Osteoblast (primary cell): ENCODE results near the gene EFCAB8. TPM values are rescaled to one million over a fixed set of nuclear protein-coding genes. Genes with fewer than 3 reads are reported as not detected.
A peak's percentile ranks its signal among the peaks of the same experiment; 100 is the strongest.

Experiments used
- DNase-seq: peaks from one replicate; pipeline ENCODE4 v3.0.0; 2011; ENCODE audit warnings: low spot score, mixed read lengths; ENCODE audit not compliant: insufficient read length; ENCODE audit errors: missing footprints
- H2AFZ ChIP-seq: 2 replicates; pipeline ENCODE4 v1.6.0; 2011; ENCODE audit warnings: mild to moderate bottlenecking, low read length
- H3K27ac ChIP-seq: 2 replicates; pipeline ENCODE4 v1.5.1; 2011; ENCODE audit warnings: mild to moderate bottlenecking, low read depth, low read length, moderate library complexity
- H3K27me3 ChIP-seq: 2 replicates; pipeline ENCODE4 v1.6.0; 2012; ENCODE audit warnings: mild to moderate bottlenecking, control low read depth, inconsistent platforms, low read length, moderate library complexity; ENCODE audit not compliant: insufficient read depth
- H3K36me3 ChIP-seq: 2 replicates; pipeline ENCODE4 v1.5.1; 2011; ENCODE audit warnings: mild to moderate bottlenecking, low read length, control low read depth, moderate library complexity; ENCODE audit not compliant: insufficient read depth
- H3K4me1 ChIP-seq: 2 replicates; pipeline ENCODE4 v1.5.1; 2011; ENCODE audit warnings: mild to moderate bottlenecking, low read length, control low read depth, moderate library complexity; ENCODE audit not compliant: insufficient read depth
- H3K4me2 ChIP-seq: 2 replicates; pipeline ENCODE4 v1.6.0; 2011; ENCODE audit warnings: mild to moderate bottlenecking, low read length; ENCODE audit not compliant: insufficient read depth
- H3K4me3 ChIP-seq: fragments of 200-600 bp; sonication (generic); 3 replicates; pipeline ENCODE4 v1.5.1; 2012; ENCODE audit warnings: mild to moderate bottlenecking, low read length, inconsistent platforms; ENCODE audit not compliant: insufficient read depth
- H3K79me2 ChIP-seq: 2 replicates; pipeline ENCODE4 v1.6.0; 2012; ENCODE audit warnings: mild to moderate bottlenecking, low read length, control low read depth, inconsistent platforms; ENCODE audit not compliant: insufficient read depth
- H3K9me3 ChIP-seq: 2 replicates; pipeline ENCODE4 v1.5.1; 2011; ENCODE audit warnings: low read depth, low read length, control low read depth
- H4K20me1 ChIP-seq: 2 replicates; pipeline ENCODE4 v1.6.0; 2012; ENCODE audit warnings: mild to moderate bottlenecking, low read length, control low read depth; ENCODE audit not compliant: insufficient read depth
- CTCF ChIP-seq: IDR thresholded peaks from 2 replicates; pipeline ENCODE4 v1.5.1; 2011; ENCODE audit warnings: mild to moderate bottlenecking, low read depth, low read length, moderate library complexity; ENCODE audit errors: extremely low read depth
- total RNA-seq: library from RNA; depleted of rRNA; stranded (reverse); fragments of >200 nt; gene quantifications from 2 replicates; pipeline ENCODE4 v1.2.3, GENCODE V29; 2012

The EFCAB8 gene
- total RNA-seq, 1 donor: 1.4 TPM

GRCh38 chr20:33005908-33006775 is 147.4 kb downstream of the EFCAB8 start:
- no peaks in the 10 kb centered on the region for H3K36me3 ChIP-seq
- H4K20me1 ChIP-seq: no peaks in the 10 kb centered on the region
- H2AFZ ChIP-seq: no peak overlapping the region
- no peak for TF ChIP-seq CTCF
- no peaks in the 10 kb centered on the region for H3K4me1 ChIP-seq
- no peaks in the 10 kb centered on the region for H3K79me2 ChIP-seq
- peak; percentile 32 for DNase-seq
- H3K4me2 ChIP-seq: no peak overlapping the region
- H3K27me3 ChIP-seq: peaks cover 2% of the 10 kb centered on the region
- no peak overlapping the region for H3K27ac ChIP-seq
- no peaks in the 10 kb centered on the region for H3K9me3 ChIP-seq
- H3K4me3 ChIP-seq: no peak overlapping the region

DNA sequence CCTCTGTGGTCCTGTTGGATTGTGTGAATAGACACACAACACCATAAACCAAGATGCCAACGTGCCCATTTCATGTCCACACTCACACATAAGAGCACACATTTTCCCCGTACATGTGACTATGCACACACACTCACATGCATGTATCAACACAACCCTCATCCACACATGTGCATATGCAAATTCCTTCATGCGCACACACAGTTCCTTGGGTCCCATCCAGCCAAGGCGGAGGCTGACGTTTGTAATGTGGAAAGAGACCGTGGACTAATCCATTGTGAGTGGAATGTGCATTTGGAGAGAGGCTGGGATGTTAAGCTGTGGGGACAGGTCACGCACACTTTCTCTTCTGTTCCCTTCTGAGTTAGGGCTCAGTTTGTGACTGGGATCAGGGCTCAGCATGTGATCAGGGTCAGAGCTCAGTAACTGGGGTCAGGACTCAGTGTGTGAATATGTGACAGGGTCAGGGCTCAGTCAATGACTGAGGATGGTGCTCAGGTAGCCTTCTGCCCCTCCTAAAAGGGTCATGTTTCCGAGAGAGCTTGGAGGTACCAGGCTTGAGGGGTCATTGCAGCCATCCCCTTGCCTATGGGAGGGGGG is 148.2 kb downstream of the EFCAB8 start:
- no peak for TF ChIP-seq CTCF
- DNase-seq: peak; percentile 34

GRCh38 chr20:33007376-33008335 is 148.9 kb downstream of the EFCAB8 start, which contains the start of gene BPIFB2:
BPIFB2 (plus strand) TSS chr20:33007704; CDS start chr20:33008575, 871 bp downstream.
- H2AFZ ChIP-seq: no peak within 1 kb of the TSS
- H3K27ac ChIP-seq: no peak within 1 kb of the TSS
- H3K4me3 ChIP-seq: no peak within 1 kb of the TSS
- H3K4me2 ChIP-seq: no peak within 1 kb of the TSS
- no peaks in the 10 kb centered on the region for H4K20me1 ChIP-seq
- peak; percentile 77 for DNase-seq
- no peaks in the 10 kb centered on the region for H3K4me1 ChIP-seq
- no peaks in the 10 kb centered on the region for H3K79me2 ChIP-seq
- no peaks in the 10 kb centered on the region for H3K36me3 ChIP-seq
- TF ChIP-seq CTCF: no peak
- peaks cover 5% of the 10 kb centered on the region for H3K27me3 ChIP-seq
- H3K9me3 ChIP-seq: no peaks in the 10 kb centered on the region

More for the DNA sequence above, 148.2 kb downstream of the EFCAB8 start:
- Histone ChIP-seq H3K9me3 (no peaks in the 10 kb centered on the region), H3K27me3 (peaks cover 3% of the 10 kb centered on the region), H2AFZ (no peak overlapping the region), H3K4me1 (no peaks in the 10 kb centered on the region), H3K4me2 (no peak overlapping the region), H3K79me2 (no peaks in the 10 kb centered on the region), H3K27ac (no peak overlapping the region), H3K4me3 (no peak overlapping the region), H3K36me3 (no peaks in the 10 kb centered on the region), H4K20me1 (no peaks in the 10 kb centered on the region)
